ENCODE data around the gene MOCS2.
A peak's percentile ranks its signal among the peaks of the same experiment; 100 is the strongest.
"Not testable (repeated sequence)": the region's sequence is repeated elsewhere in the genome, so short reads cannot be mapped to it uniquely, and the experiment has no call there.

The MOCS2 gene

GRCh38 chr5:53123702-53124101 is 14.1 kb upstream of the MOCS2 start:
- peak; percentile 17 for TF ChIP-seq CTCF (IDR thresholded peaks at IDR 0.05; ENCODE audit: low read depth, low read length)
- DNase-seq (ENCODE audit: extremely low read depth, low read depth) = no peak

- no peak for DNase-seq (ENCODE audit: extremely low read depth, low read depth)
- TF ChIP-seq CTCF (IDR thresholded peaks at IDR 0.05; ENCODE audit: low read depth, low read length) = no peak
These were observed 10.6 kb upstream of the MOCS2 start for GRCh38 chr5:53120165-53120564.

GRCh38 chr5:53118879-53119278 is 9.3 kb upstream of the MOCS2 start:
- DNase-seq (ENCODE audit: extremely low read depth, low read depth) = no peak
- no peak for TF ChIP-seq CTCF (IDR thresholded peaks at IDR 0.05; ENCODE audit: low read depth, low read length)

DNA sequence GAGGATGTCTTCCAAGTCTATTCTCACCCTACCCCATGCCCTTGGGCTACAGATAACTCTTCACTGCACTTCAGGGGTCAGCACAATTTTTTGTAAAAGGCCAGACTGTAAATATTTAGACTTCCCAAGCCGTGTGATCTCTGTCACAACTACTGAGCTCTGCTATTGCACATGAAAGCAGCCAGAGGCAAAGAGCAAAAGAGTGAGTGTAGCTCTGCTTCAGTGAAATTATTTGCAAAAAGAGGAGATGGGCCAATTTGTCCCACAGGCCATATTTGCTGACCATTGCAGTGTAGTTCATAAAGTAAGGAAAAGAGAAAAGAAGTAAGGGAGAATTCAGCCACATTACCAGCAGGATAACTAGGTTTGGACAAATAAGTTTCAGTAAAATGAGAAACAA is 7.0 kb upstream of the MOCS2 start:
- no peak for DNase-seq (ENCODE audit: extremely low read depth, low read depth)

DNA sequence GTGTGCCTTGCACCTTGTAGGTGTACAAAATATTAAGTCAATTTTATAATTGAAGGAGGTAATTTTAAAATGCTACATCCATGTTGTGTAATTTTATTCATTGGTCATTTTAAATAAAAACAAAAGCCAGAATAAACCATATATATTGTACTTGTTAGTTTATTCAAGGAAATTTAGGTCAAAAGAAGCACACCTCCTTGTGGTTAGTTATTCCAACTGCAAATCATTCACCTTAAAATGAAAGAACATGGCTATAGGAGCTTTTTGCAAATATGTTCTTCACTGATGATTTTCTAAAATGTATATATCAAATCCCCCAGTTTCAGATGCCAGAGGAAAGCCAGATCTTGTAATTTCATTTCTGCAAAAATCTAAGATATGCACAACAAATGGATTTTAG is 5.4 kb upstream of the MOCS2 start:
- DNase-seq (ENCODE audit: extremely low read depth, low read depth) = no peak
- peak; percentile 19 for TF ChIP-seq CTCF (IDR thresholded peaks at IDR 0.05; ENCODE audit: low read depth, low read length)

More for the DNA sequence above, 7.0 kb upstream of the MOCS2 start:
- no peak for TF ChIP-seq CTCF (IDR thresholded peaks at IDR 0.05; ENCODE audit: low read depth, low read length)

DNA sequence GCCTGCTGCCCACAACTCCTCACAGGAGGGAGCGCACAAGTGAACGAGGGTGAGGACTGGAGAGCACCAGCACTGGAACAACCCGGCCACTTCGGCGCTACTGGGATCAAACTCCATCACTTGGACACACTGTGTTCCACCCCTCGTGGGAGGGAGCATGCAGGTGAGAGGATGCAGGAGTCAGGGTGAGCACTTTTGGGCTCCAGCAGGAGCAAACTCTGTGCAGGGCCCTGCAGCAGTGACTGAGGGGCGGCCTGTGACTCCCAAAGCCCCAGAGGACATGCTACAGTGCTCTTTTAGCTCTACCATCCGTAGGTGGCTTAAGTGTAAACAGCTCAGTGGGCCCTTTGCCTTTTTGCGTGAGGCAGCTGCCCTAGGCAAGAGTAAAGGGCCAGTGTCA is 4.4 kb upstream of the MOCS2 start:
- DNase-seq (ENCODE audit: extremely low read depth, low read depth) = no peak
- no peak for TF ChIP-seq CTCF (IDR thresholded peaks at IDR 0.05; ENCODE audit: low read depth, low read length)

- DNase-seq (ENCODE audit: extremely low read depth, low read depth) = no peak
- no peak for TF ChIP-seq CTCF (IDR thresholded peaks at IDR 0.05; ENCODE audit: low read depth, low read length)
These were observed 3.4 kb upstream of the MOCS2 start for GRCh38 chr5:53112909-53113308.

DNA sequence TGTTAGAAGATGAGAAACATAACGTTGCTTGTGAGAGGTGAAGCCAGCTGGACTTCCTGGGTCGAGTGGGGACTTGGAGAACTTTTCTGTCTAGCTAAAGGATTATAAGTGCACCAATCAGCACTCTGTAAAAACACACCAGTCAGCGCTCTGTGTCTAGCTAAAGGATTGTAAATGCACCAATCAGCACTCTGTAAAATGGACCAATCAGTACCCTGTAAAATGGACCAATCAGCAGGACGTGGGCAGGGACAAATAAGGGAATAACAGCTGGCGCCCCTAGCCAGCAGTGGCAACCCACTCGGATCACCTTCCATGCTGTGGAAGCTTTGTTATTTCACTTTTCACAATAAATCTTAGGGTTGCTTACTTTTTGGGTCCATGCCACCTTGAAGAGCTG is 2.8 kb upstream of the MOCS2 start:
- not testable (repeated sequence) for DNase-seq (ENCODE audit: extremely low read depth, low read depth)
